Neural crest cell (in vitro differentiated cells): ENCODE results near the gene PDZRN3. TPM values are rescaled to one million over a fixed set of nuclear protein-coding genes. Genes with fewer than 3 reads are reported as not detected.

ENCODE experiments used
- DNase-seq: peaks from one replicate; pipeline ENCODE4 v3.0.0; 2021; ENCODE audit warnings: low read depth, mixed read lengths, low spot score
- H3K27ac Mint-ChIP-seq: one replicate; pipeline ENCODE4 v1.8.0; 2021; ENCODE audit warnings: mild to moderate bottlenecking, mixed read lengths; ENCODE audit not compliant: unreplicated experiment
- H3K27me3 Mint-ChIP-seq: 2 replicates; pipeline ENCODE4 v1.8.0; 2021; ENCODE audit warnings: low read depth, mild to moderate bottlenecking, mixed read lengths
- H3K36me3 Mint-ChIP-seq: 2 replicates; pipeline ENCODE4 v1.8.0; 2021; ENCODE audit warnings: low read depth, mild to moderate bottlenecking, mixed read lengths
- H3K4me1 Mint-ChIP-seq: 2 replicates; pipeline ENCODE4 v1.8.0; 2021; ENCODE audit warnings: mixed read lengths
- H3K4me3 Mint-ChIP-seq: one replicate; pipeline ENCODE4 v1.8.0; 2021; ENCODE audit warnings: mild to moderate bottlenecking, mixed read lengths
- H3K9me3 Mint-ChIP-seq: 2 replicates; pipeline ENCODE4 v1.8.0; 2021; ENCODE audit warnings: mixed read lengths
- CTCF ChIP-seq: fragments of 200-600 bp; sonication (generic); conservative IDR thresholded peaks from 2 replicates; pipeline ENCODE4 v1.5.0; 2021; ENCODE audit warnings: antibody characterized with exemption, mild to moderate bottlenecking
- total RNA-seq: library from RNA; stranded (reverse); gene quantifications from 2 replicates; pipeline ENCODE4 v1.2.1, GENCODE V29; 2021

PDZRN3 gene
- total RNA-seq, 1 donor from 2014 or later, result 12.2 TPM

GRCh38 chr3:73559749-73560148, 65.0 kb downstream of the PDZRN3 start:
- Mint-ChIP-seq H3K36me3 (no peaks in the 10 kb centered on the region), H3K27me3 (no peaks in the 10 kb centered on the region), H3K27ac (no peak overlapping the region), H3K4me3 (no peak overlapping the region), H3K9me3 (no peaks in the 10 kb centered on the region), H3K4me1 (peaks cover 20% of the 10 kb centered on the region)
- TF ChIP-seq CTCF, result no peak
- DNase-seq, result no peak

GRCh38 chr3:73558727-73559075, 66.0 kb downstream of the PDZRN3 start:
- no peak for TF ChIP-seq CTCF
- no peaks in the 10 kb centered on the region for H3K27me3 Mint-ChIP-seq
- H3K27ac Mint-ChIP-seq, result no peak overlapping the region
- H3K36me3 Mint-ChIP-seq, result no peaks in the 10 kb centered on the region
- DNase-seq, result no peak
- H3K9me3 Mint-ChIP-seq, result no peaks in the 10 kb centered on the region
- H3K4me1 Mint-ChIP-seq, result peaks cover 22% of the 10 kb centered on the region
- no peak overlapping the region for H3K4me3 Mint-ChIP-seq

GRCh38 chr3:73557986-73558726, 66.6 kb downstream of the PDZRN3 start:
- TF ChIP-seq CTCF, result no peak
- H3K27ac Mint-ChIP-seq, result no peak overlapping the region

GRCh38 chr3:73556520-73557372, 68.0 kb downstream of the PDZRN3 start:
- DNase-seq, result no peak
- H3K27ac Mint-ChIP-seq, result no peak overlapping the region
- H3K9me3 Mint-ChIP-seq, result no peaks in the 10 kb centered on the region
- H3K4me3 Mint-ChIP-seq, result no peak overlapping the region
- no peaks in the 10 kb centered on the region for H3K27me3 Mint-ChIP-seq
- no peaks in the 10 kb centered on the region for H3K36me3 Mint-ChIP-seq
- TF ChIP-seq CTCF, result no peak
- peaks cover 34% of the 10 kb centered on the region for H3K4me1 Mint-ChIP-seq

More at GRCh38 chr3:73557986-73558726, 66.6 kb downstream of the PDZRN3 start:
- no peak for DNase-seq
- Mint-ChIP-seq H3K36me3 (no peaks in the 10 kb centered on the region), H3K27me3 (no peaks in the 10 kb centered on the region), H3K4me1 (peaks cover 22% of the 10 kb centered on the region), H3K4me3 (no peak overlapping the region), H3K9me3 (no peaks in the 10 kb centered on the region)

GRCh38 chr3:73555076-73555475, 69.7 kb downstream of the PDZRN3 start:
- no peak for TF ChIP-seq CTCF
- H3K4me3 Mint-ChIP-seq, result no peak overlapping the region
- H3K36me3 Mint-ChIP-seq, result no peaks in the 10 kb centered on the region
- peaks cover 35% of the 10 kb centered on the region for H3K4me1 Mint-ChIP-seq
- no peak overlapping the region for H3K27ac Mint-ChIP-seq
- DNase-seq, result no peak
- H3K9me3 Mint-ChIP-seq, result no peaks in the 10 kb centered on the region
- H3K27me3 Mint-ChIP-seq, result no peaks in the 10 kb centered on the region
